ENCODE data around the gene NDUFB3. TPM values are rescaled to one million over a fixed set of nuclear protein-coding genes. Genes with fewer than 3 reads are reported as not detected.

NDUFB3 gene
- total and polyA plus RNA-seq, 2 donors (not counting 3 experiments of a cell fraction or from before 2014, with no cell fraction given): 65.6 to 96.7 TPM

- H3K9me3 ChIP-seq (replicated peaks; ENCODE audit: control insufficient read depth, insufficient read depth, low read length): no peaks in the 10 kb centered on the region
- intact Hi-C loops (cut with micrococcal nuclease) (loop anchor here (5.0 kb wide), 1 partner anchor 363 kb away; no protein-coding TSS in a partner anchor), dilution Hi-C loops (cut with MboI; ENCODE audit: extremely low pct_ligation_motif_present, low sequenced_read_pairs) (no loop called here)
- H3K36me3 ChIP-seq (ENCODE audit: control insufficient read depth in 2 of 2, extremely low read depth in 1 of 2, insufficient read depth in 2 of 2, low read length in 2 of 2): peaks cover 2% of the 10 kb centered on the region in 2 experiments
- H3K27me3 ChIP-seq (ENCODE audit: control insufficient read depth in 2 of 2, insufficient read depth in 2 of 2, low read length in 2 of 2): no peaks in the 10 kb centered on the region
- no peak for FAIRE-seq
- H3K27ac ChIP-seq (ENCODE audit: insufficient read depth, low read depth, low read length): no peak overlapping the region
- peaks cover 17% of the 10 kb centered on the region for H3K4me1 ChIP-seq (ENCODE audit: control insufficient read depth, extremely low read depth, insufficient read depth, low read length)
- no peak overlapping the region for H3K9ac ChIP-seq (replicated peaks; ENCODE audit: extremely low read depth, insufficient read depth, low read length)
- TF ChIP-seq EZH2 (IDR thresholded peaks at IDR 0.05; ENCODE audit: borderline replicate concordance, low read depth, low read length, severe bottlenecking): no peak
- no TSS peak for BruUV-seq (replicated peaks)
- no peak overlapping the region for H2AFZ ChIP-seq (ENCODE audit: low read depth, low read length)
- POLR2A ChIA-PET: interaction anchor here (0.7 kb wide), 1 partner anchor 297 kb away, joined by 7 read pairs; no protein-coding TSS in a partner anchor
- no peak overlapping the region for H3K4me2 ChIP-seq (ENCODE audit: insufficient read depth, low read length)
- H3K4me3 ChIP-seq (replicated peaks in 1 of 3; ENCODE audit: insufficient read depth in 1 of 3, low read depth in 1 of 3, low read length in 3 of 3): no peak overlapping the region
- CTCF ChIA-PET: interaction anchor here (0.7 kb wide), 1 partner anchor 24 kb away, joined by 3 read pairs; no protein-coding TSS in a partner anchor
- no peak for DNase-seq (ENCODE audit: low read depth, low spot score)
- peaks cover 38% of the 10 kb centered on the region for H3K79me2 ChIP-seq (ENCODE audit: control insufficient read depth, insufficient read depth, low read length)
- no peaks in the 10 kb centered on the region for H3K9me1 ChIP-seq (replicated peaks; ENCODE audit: control insufficient read depth, extremely low read depth, insufficient read depth, low read length)
- no peaks in the 10 kb centered on the region for H4K20me1 ChIP-seq (replicated peaks; ENCODE audit: control insufficient read depth, extremely low read depth, insufficient read depth, low read length)
These were observed 3.2 kb downstream of the NDUFB3 start for GRCh38 chr2:201074996-201075395.

DNA sequence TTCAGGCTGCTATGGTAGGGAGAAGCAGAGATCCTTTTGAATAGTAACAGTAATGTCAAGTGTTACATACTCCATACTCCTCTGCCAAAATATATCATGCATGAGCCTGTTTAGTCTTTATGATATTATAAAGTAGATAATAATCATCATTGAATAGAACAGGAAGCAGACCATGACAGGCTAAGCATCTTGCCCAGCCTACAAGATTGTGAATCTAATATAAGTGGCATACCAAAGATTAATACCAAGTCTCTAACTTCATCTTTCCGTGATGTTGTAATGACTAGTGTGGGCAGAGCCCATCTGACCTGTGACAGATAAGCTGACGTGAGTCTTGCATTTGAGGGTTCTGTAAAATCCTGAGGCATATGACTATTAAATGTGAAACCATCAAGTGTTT is 13.1 kb downstream of the NDUFB3 start:
- H3K4me2 ChIP-seq (ENCODE audit: insufficient read depth, low read length): no peak overlapping the region
- BruUV-seq (replicated peaks): no TSS peak
- H3K4me1 ChIP-seq (ENCODE audit: control insufficient read depth, extremely low read depth, insufficient read depth, low read length): no peaks in the 10 kb centered on the region
- no peak overlapping the region for H2AFZ ChIP-seq (ENCODE audit: low read depth, low read length)
- no peak for TF ChIP-seq EZH2 (IDR thresholded peaks at IDR 0.05; ENCODE audit: borderline replicate concordance, low read depth, low read length, severe bottlenecking)
- no peak for TF ChIP-seq GATA2 (IDR thresholded peaks at IDR 0.05; ENCODE audit: insufficient read depth, insufficient read length, low read depth, low read length)
- no peak for TF ChIP-seq FOS (IDR thresholded peaks at IDR 0.05; ENCODE audit: borderline replicate concordance, insufficient read depth, low read length)
- TF ChIP-seq MYC (IDR thresholded peaks at IDR 0.05; ENCODE audit: low read depth, low read length): no peak
- no peak for TF ChIP-seq POLR2AphosphoS5 (IDR thresholded peaks at IDR 0.05; ENCODE audit: insufficient read depth, low read depth, low read length)
- TF ChIP-seq JUN (IDR thresholded peaks at IDR 0.05; ENCODE audit: borderline replicate concordance, insufficient read depth, insufficient read length, low read depth): no peak
- no peak for TF ChIP-seq MAX (IDR thresholded peaks at IDR 0.05; ENCODE audit: insufficient read depth, insufficient read length)
- TF ChIP-seq CTCF (IDR thresholded peaks at IDR 0.05; ENCODE audit: extremely low read depth in 1 of 2, insufficient read depth in 1 of 2, low read depth in 1 of 2, low read length in 2 of 2): no peak
- no peak for TF ChIP-seq POLR2A (IDR thresholded peaks at IDR 0.05; ENCODE audit: low read depth, low read length)
- no peaks in the 10 kb centered on the region for H3K9me1 ChIP-seq (replicated peaks; ENCODE audit: control insufficient read depth, extremely low read depth, insufficient read depth, low read length)
- dilution Hi-C loops (cut with MboI; ENCODE audit: extremely low pct_ligation_motif_present, low sequenced_read_pairs): no loop called here
- ChIA-PET CTCF (interaction anchor here (0.6 to 1.3 kb wide), 3 partner anchors 16 to 73 kb away, joined by 3 to 5 read pairs (median 4); no protein-coding TSS in a partner anchor), POLR2A (no interaction called here)
- no peak overlapping the region for H3K4me3 ChIP-seq (replicated peaks in 1 of 3; ENCODE audit: insufficient read depth in 1 of 3, low read depth in 1 of 3, low read length in 3 of 3)
- FAIRE-seq (no peak), DNase-seq (ENCODE audit: low read depth, low spot score) (no peak)
- no peaks in the 10 kb centered on the region for H3K79me2 ChIP-seq (ENCODE audit: control insufficient read depth, insufficient read depth, low read length)
- no peak overlapping the region for H3K9ac ChIP-seq (replicated peaks; ENCODE audit: extremely low read depth, insufficient read depth, low read length)
- H3K9me3 ChIP-seq (replicated peaks; ENCODE audit: control insufficient read depth, insufficient read depth, low read length): no peaks in the 10 kb centered on the region
- peaks cover 0 to 4% of the 10 kb centered on the region in 2 experiments for H3K36me3 ChIP-seq (ENCODE audit: control insufficient read depth in 2 of 2, extremely low read depth in 1 of 2, insufficient read depth in 2 of 2, low read length in 2 of 2)
- no peak overlapping the region for H3K27ac ChIP-seq (ENCODE audit: insufficient read depth, low read depth, low read length)
- no peaks in the 10 kb centered on the region for H4K20me1 ChIP-seq (replicated peaks; ENCODE audit: control insufficient read depth, extremely low read depth, insufficient read depth, low read length)
- no peaks in the 10 kb centered on the region for H3K27me3 ChIP-seq (ENCODE audit: control insufficient read depth in 2 of 2, insufficient read depth in 2 of 2, low read length in 2 of 2)
- intact Hi-C loops (cut with micrococcal nuclease): no loop called here
